NCI-H128 (cell line): ENCODE results near the gene PTPRN2.
"Not testable (repeated sequence)": the region's sequence is repeated elsewhere in the genome, so short reads cannot be mapped to it uniquely, and the experiment has no call there.

Experiments
- DNase-seq: peaks from one replicate; lab custom pipeline; 2025; ENCODE audit not compliant: unreplicated experiment; lab: John Stamatoyannopoulos, UW

Gene PTPRN2

GRCh38 chr7:157784979-157785441 lies 802.6 kb downstream of the PTPRN2 start:
- no peak for DNase-seq

DNA sequence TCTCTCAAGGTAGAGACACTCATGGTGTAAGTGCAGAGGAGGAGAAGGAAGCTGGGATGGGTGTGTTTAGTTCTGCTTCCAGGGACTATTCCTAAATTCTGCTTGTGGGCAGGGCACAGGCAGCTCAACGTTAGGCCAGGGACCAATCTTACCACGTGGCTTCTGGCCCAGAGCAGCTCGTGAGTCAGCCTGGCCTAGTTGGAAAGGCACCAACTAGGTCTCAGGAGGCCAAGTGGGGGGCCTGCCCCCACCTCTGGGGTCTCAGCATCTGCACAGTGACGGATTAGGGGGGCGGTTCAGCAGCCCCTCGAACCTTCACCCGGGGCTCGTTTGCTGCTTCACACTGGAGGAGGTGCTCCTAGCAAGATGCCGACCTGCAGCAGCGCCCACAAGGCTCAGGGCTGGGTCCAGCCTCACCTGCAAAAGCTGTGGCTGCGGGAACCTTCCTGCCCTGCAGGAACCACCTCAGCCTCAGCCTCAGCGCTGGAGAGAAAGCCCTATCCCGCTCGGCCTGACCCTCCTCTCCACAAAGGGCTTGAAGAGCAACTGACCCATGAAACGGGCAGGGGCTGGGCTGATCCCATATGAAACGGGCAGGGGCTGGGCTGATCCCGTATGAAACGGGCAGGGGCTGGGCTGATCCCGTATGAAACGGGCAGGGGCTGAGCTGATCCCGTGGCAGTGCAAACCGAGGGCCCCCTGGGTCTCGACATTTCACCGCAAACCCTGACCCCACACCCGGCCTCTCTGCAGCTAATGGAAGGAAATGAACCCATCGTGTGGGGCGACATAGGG lies 803.4 kb downstream of the PTPRN2 start:
- no peak for DNase-seq

GRCh38 chr7:157782041-157782440 lies 805.6 kb downstream of the PTPRN2 start:
- no peak for DNase-seq

- DNase-seq: no peak
Measured at GRCh38 chr7:157780721-157781120, 806.9 kb downstream of the PTPRN2 start.

- DNase-seq: no peak
Measured at GRCh38 chr7:157780312-157780711, 807.3 kb downstream of the PTPRN2 start.

- DNase-seq: no peak
Measured at GRCh38 chr7:157779206-157779605, 808.4 kb downstream of the PTPRN2 start.

DNA sequence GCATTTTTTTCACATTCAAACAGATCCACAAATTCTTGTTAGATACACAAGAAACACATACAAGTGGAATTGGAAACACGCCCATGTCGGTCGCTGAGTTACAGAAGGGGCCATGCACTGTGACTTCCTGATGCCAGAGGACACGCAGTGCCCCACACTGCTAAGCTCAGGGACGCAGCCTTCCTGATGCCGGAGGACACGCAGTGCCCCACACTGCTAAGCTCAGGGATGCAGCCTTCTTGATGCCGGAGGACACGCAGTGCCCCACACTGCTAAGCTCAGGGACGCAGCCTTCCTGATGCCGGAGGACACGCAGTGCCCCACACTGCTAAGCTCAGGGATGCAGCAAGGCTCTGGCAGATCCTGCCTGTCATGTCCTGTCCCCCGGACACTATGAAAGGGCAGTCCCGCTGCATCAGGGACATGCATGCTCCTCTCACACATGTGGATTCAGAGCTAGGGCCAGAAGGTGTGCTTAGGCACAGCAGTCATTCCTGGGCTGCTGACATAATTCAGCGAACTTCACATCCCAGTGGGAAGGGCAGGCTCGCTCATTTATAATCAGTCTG lies 810.3 kb downstream of the PTPRN2 start:
- not testable (repeated sequence) for DNase-seq

GRCh38 chr7:157775560-157776332 lies 811.9 kb downstream of the PTPRN2 start:
- no peak for DNase-seq

DNA sequence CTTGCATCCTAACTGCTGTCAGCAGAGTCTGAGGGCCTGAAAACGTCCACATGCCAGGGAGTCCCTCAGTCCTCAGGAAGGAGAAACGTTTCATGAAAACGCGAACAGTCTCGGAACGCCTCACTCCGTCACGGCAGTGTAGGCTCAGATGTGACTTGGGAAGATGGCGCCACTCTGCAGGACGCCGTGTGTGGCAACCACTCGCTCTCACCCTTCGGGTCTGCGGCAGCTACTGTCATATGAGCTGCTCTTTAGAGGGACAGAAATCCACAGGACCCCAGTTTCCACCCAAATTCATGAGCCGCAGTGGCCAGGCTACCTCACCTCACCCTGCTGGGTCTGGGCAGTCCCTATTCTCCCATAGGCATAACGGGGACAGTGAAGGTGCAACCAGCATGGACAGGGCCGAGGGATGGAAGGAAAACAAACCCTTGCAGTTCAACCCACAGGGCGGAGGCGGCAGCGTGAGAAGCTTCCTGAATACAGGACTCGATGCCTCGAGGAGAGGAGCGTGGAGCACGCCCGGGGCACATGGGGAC lies 812.5 kb downstream of the PTPRN2 start:
- no peak for DNase-seq

- DNase-seq: no peak
Measured at GRCh38 chr7:157774495-157774894, 813.1 kb downstream of the PTPRN2 start.

GRCh38 chr7:157773361-157773760 lies 814.3 kb downstream of the PTPRN2 start:
- no peak for DNase-seq

DNA sequence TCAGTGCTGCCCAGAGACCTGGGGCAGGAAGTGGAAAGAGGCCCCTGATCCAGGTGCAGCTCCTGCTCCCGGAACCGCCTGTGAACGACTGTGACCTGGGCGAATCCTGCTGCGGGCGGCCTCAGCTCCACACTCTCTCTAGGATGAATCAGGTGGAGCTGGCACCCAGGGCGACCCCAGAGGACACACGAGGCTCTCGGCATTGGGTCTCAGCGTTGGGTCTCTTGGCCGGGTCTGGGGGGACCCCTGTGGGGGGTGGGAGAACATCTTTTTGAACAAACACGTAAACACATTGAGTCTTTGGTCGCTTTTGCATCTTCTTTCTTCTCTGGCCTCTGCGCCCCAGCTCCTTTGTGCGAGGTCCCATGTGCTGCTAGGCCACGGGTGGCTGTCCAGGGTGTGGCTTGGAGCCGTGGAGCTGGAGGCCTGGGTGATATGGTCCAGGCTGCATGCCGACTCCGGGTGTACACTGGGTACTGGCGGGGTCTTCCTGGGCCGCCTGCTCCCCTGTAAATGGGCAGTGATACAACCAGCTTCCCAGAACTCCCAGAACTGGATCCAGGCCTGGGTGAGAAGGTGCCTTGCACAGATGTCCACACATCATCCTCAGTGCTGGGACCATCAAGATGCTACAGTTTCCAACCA lies 815.0 kb downstream of the PTPRN2 start:
- no peak for DNase-seq

GRCh38 chr7:157771689-157772088 lies 815.9 kb downstream of the PTPRN2 start:
- DNase-seq: no peak

GRCh38 chr7:157770716-157771320 lies 816.8 kb downstream of the PTPRN2 start:
- DNase-seq: no peak

- DNase-seq: no peak
Measured at GRCh38 chr7:157769526-157770215, 818.0 kb downstream of the PTPRN2 start.

- DNase-seq: no peak
Measured at GRCh38 chr7:157769086-157769485, 818.5 kb downstream of the PTPRN2 start.

GRCh38 chr7:157768198-157768597 lies 819.4 kb downstream of the PTPRN2 start:
- DNase-seq: no peak

- DNase-seq: no peak
Measured at GRCh38 chr7:157767506-157768197, 820.0 kb downstream of the PTPRN2 start.

GRCh38 chr7:157766098-157766497 lies 821.5 kb downstream of the PTPRN2 start:
- no peak for DNase-seq
